B cell (primary cell): Measurements from ENCODE around the gene KRTAP4-5. TPM values are rescaled to one million over a fixed set of nuclear protein-coding genes. Genes with fewer than 3 reads are reported as not detected.
"Not testable (repeated sequence)": the region's sequence is repeated elsewhere in the genome, so short reads cannot be mapped to it uniquely, and the experiment has no call there.

Experiments used
- ATAC-seq: fragments of 200-7000 bp; cut with Tn5 transposase; one replicate; pipeline ENCODE4 v1.10.0; 2021; ENCODE audit warnings: low read depth, mild to moderate bottlenecking, moderate number of reproducible peaks, moderate library complexity
- CTCF ChIA-PET: fragments of 350-600 bp; sonication (Branson Sonifier 250); formaldehyde crosslinking; loops from one replicate; lab custom pipeline; 2021; ENCODE audit warnings: antibody characterized with exemption, inconsistent platforms; lab: Charles Lee
- POLR2A ChIA-PET: fragments of 350-600 bp; sonication (Branson Sonifier 250); formaldehyde crosslinking; loops from one replicate; lab custom pipeline; 2021; ENCODE audit warnings: antibody characterized with exemption; lab: Charles Lee
- DNase-seq: peaks from one replicate; pipeline ENCODE4 v3.0.0; 2013
- H2AFZ ChIP-seq: 2 replicates; pipeline ENCODE4 v1.6.1; 2012; ENCODE audit warnings: mild to moderate bottlenecking, low read depth, low read length; ENCODE audit not compliant: insufficient read depth, poor library complexity, severe bottlenecking
- H3K27ac ChIP-seq, 2 donors: 1 replicate in 1 of 2; 2 replicates in 1 of 2; pipeline ENCODE4 v1.5.1; 2012 to 2013; ENCODE audit warnings: low read length in 2 of 2, mild to moderate bottlenecking in 2 of 2, moderate library complexity in 1 of 2
- H3K27me3 ChIP-seq, 4 experiments: fragments of 200-600 bp in 1 of 4; sonication (generic) in 1 of 4; replicated peaks in 1 of 4; 1 replicate in 2 of 4; 2 replicates in 2 of 4; pipeline versions ENCODE4 v1.6.1 to v1.7.0; 2013 to 2016; ENCODE audit warnings: low read length in 3 of 4, mild to moderate bottlenecking in 2 of 4, mixed read lengths in 1 of 4, moderate library complexity in 1 of 4; ENCODE audit not compliant: insufficient read depth in 4 of 4, control insufficient read depth in 3 of 4; ENCODE audit errors: control extremely low read depth in 1 of 4
- H3K36me3 ChIP-seq, 2 experiments: replicated peaks in 1 of 2; 1 replicate in 1 of 2; 2 replicates in 1 of 2; pipeline versions ENCODE4 v1.6.1 to v1.7.1; 2013; ENCODE audit warnings: low read length in 1 of 2; ENCODE audit not compliant: insufficient read depth in 2 of 2, control insufficient read depth in 1 of 2; ENCODE audit errors: control extremely low read depth in 1 of 2, extremely low read depth in 1 of 2
- H3K4me1 ChIP-seq, 2 donors: fragments of 200-600 bp in 1 of 2; sonication (generic) in 1 of 2; 1 replicate in 1 of 2; 2 replicates in 1 of 2; pipeline versions ENCODE4 v1.5.1 to v1.6.1; 2013 to 2017; ENCODE audit warnings: low read length in 2 of 2; ENCODE audit not compliant: control insufficient read depth in 2 of 2, insufficient read depth in 2 of 2
- H3K4me2 ChIP-seq: replicated peaks from 2 replicates; pipeline ENCODE3; 2012; ENCODE audit warnings: mild to moderate bottlenecking, low read depth, low read length; ENCODE audit not compliant: poor library complexity, severe bottlenecking
- H3K4me3 ChIP-seq, 5 experiments: fragments of 200-600 bp in 1 of 5; sonication (generic) in 1 of 5; 1 replicate in 3 of 5; 2 replicates in 2 of 5; pipeline versions ENCODE4 v1.5.1 to v1.7.0; 2011 to 2016; ENCODE audit warnings: low read length in 4 of 5, mild to moderate bottlenecking in 4 of 5, low read depth in 2 of 5, control low read depth in 1 of 5, moderate library complexity in 1 of 5; ENCODE audit not compliant: insufficient read depth in 1 of 5; ENCODE audit errors: control extremely low read depth in 1 of 5, extremely low read depth in 1 of 5
- H3K79me2 ChIP-seq: fragments of 200-600 bp; sonication (generic); one replicate; pipeline ENCODE4 v1.6.0; 2016; ENCODE audit warnings: low read length; ENCODE audit not compliant: control insufficient read depth, insufficient read depth
- H3K9ac ChIP-seq: fragments of 200-600 bp; sonication (generic); 2 replicates; pipeline ENCODE4 v1.6.1; 2017; ENCODE audit warnings: mild to moderate bottlenecking, low read length, moderate library complexity
- H3K9me3 ChIP-seq, 3 donors: one replicate each; pipeline versions ENCODE4 v1.6.1 to v1.7.1; 2013; ENCODE audit warnings: low read length in 2 of 3; ENCODE audit not compliant: control insufficient read depth in 2 of 3, insufficient read depth in 1 of 3; ENCODE audit errors: control extremely low read depth in 1 of 3
- H4K20me1 ChIP-seq: 2 replicates; pipeline ENCODE4 v1.6.0; 2012; ENCODE audit warnings: mild to moderate bottlenecking, low read length; ENCODE audit not compliant: insufficient read depth, control insufficient read depth, poor library complexity, severe bottlenecking
- H3K27ac Mint-ChIP-seq: one replicate; pipeline ENCODE4 v1.8.0; 2021; ENCODE audit warnings: mixed read lengths
- H3K27me3 Mint-ChIP-seq: one replicate; pipeline ENCODE4 v1.8.0; 2021; ENCODE audit warnings: mixed read lengths
- H3K4me1 Mint-ChIP-seq: one replicate; pipeline ENCODE4 v1.8.0; 2021; ENCODE audit warnings: mixed read lengths
- H3K4me3 Mint-ChIP-seq: one replicate; pipeline ENCODE4 v1.8.0; 2021; ENCODE audit warnings: mixed read lengths
- H3K9me3 Mint-ChIP-seq: one replicate; pipeline ENCODE4 v1.8.0; 2022; ENCODE audit warnings: mixed read lengths; ENCODE audit not compliant: insufficient read depth
- WGBS: methylation state at CpG from one replicate; pipeline ENCODE4 v1.1.5; 2013; ENCODE audit warnings: missing lambda C conversion rate; ENCODE audit not compliant: insufficient coverage; 5-methylcytosine and 5-hydroxymethylcytosine counted together
- intact Hi-C: fragments of 100-400 bp; cut with micrococcal nuclease; formaldehyde crosslinking; loops from one replicate; pipeline ENCODE4 v1.10.0; 2022
- polyA plus RNA-seq: library from polyadenylated mRNA; depleted of rRNA; stranded (reverse); fragments of >200 nt; gene quantifications from 2 replicates; pipeline ENCODE4 v1.2.3, GENCODE V29; 2012
- total RNA-seq, 2 donors: library from RNA; stranded (reverse); fragments of 120-200 nt in 1 of 2; gene quantifications; 1 replicate in 1 of 2; 2 replicates in 1 of 2; pipeline versions ENCODE4 v1.2.3 to v1.2.4, GENCODE V29; 2013 to 2022
- TF ChIP-seq, protein P1 (sequence below): fragments of 200-600 bp; IDR thresholded peaks from one replicate; pipeline ENCODE4 v1.8.0; 2022; ENCODE audit warnings: antibody characterized with exemption, mild to moderate bottlenecking

KRTAP4-5 gene
- total and polyA plus RNA-seq, 2 donors (not counting 1 experiment from before 2014, with no cell fraction given) = not detected

DNA sequence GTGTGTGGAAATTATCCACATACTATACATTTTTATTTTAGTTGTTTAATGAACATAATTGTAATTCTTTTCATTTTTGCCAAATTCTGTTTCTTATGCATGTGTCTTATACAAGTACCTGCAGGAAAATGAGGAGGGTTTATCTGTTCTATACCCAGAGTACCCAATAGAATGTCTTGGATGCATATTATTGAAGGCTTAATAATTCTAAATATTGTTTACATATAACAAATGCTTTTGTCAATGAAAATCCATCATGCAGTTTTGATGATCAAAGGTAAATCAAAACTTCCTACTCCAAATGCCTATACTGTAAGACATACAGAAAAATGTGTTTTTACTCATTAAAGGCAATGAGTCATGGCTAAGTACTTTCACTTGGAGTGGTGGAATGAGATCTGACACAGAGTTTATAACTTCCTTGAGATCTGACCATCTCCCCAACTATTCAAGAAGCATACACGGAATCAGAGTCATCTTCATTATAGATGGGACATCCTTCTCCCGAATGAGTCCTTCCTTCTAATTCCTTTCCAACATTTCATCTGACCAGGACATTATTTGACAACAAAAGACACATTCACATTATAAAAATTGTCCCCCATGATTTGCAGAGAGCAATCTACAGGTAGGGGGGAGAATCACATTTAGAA, 45.1 kb downstream of the KRTAP4-5 start:
- H3K9me3 ChIP-seq, H3K36me3 ChIP-seq, H3K9ac ChIP-seq, H3K27ac ChIP-seq, H3K4me3 Mint-ChIP-seq, H4K20me1 ChIP-seq, intact Hi-C loops, H3K4me3 ChIP-seq, H3K27me3 ChIP-seq, DNase-seq, H3K9me3 Mint-ChIP-seq, POLR2A ChIA-PET, H3K27ac Mint-ChIP-seq, CTCF ChIA-PET, ATAC-seq, H3K4me2 ChIP-seq, H3K79me2 ChIP-seq, H2AFZ ChIP-seq: not testable (repeated sequence)
- no CpG with 5 or more reads among the region's 2 CpGs for WGBS
- peaks cover 18 to 26% of the 10 kb centered on the region in 2 donors for H3K4me1 ChIP-seq
- Mint-ChIP-seq H3K27me3 (peaks cover 33% of the 10 kb centered on the region), H3K4me1 (peaks cover 20% of the 10 kb centered on the region)

DNA sequence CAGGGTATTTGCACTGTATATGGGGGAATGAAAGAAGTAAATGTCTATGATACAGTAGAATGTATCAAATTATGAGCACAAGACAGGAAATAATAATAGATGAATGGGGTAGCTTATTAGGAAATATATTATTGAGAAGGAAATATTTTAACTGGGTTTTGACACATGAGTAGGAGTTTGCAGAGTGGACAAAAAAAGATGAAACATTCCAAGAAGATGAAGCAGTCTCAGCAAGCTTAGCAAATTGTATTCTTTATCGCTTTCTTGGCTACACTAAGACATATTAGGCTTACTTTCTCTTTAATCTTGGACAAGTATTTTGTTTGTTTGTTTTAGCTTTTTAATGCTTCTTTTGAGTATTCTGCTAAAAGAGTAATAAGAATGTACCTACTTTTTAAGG, 45.7 kb downstream of the KRTAP4-5 start:
- Histone ChIP-seq H3K4me1 (peaks cover 18 to 24% of the 10 kb centered on the region in 2 donors), H4K20me1 (no peaks in the 10 kb centered on the region), H3K9me3 (peaks cover 0 to 4% (median 0%) of the 10 kb centered on the region in 3 donors), H3K27ac (no peak overlapping the region), H3K4me2 (no peak overlapping the region), H3K9ac (no peak overlapping the region), H3K4me3 (no peak overlapping the region), H2AFZ (no peak overlapping the region), H3K79me2 (peaks cover 4% of the 10 kb centered on the region), H3K27me3 (no peaks in the 10 kb centered on the region), H3K36me3 (no peaks in the 10 kb centered on the region)
- WGBS = no CpG with 5 or more reads among the region's 1 CpG
- Mint-ChIP-seq H3K9me3 (no peaks in the 10 kb centered on the region), H3K4me1 (peaks cover 17% of the 10 kb centered on the region), H3K27ac (no peak overlapping the region), H3K4me3 (no peak overlapping the region), H3K27me3 (peaks cover 34% of the 10 kb centered on the region)
- intact Hi-C loops = no loop called here
- ChIA-PET CTCF (no interaction called here), POLR2A (no interaction called here)
- no peak for ATAC-seq
- TF ChIP-seq, protein P1, sequence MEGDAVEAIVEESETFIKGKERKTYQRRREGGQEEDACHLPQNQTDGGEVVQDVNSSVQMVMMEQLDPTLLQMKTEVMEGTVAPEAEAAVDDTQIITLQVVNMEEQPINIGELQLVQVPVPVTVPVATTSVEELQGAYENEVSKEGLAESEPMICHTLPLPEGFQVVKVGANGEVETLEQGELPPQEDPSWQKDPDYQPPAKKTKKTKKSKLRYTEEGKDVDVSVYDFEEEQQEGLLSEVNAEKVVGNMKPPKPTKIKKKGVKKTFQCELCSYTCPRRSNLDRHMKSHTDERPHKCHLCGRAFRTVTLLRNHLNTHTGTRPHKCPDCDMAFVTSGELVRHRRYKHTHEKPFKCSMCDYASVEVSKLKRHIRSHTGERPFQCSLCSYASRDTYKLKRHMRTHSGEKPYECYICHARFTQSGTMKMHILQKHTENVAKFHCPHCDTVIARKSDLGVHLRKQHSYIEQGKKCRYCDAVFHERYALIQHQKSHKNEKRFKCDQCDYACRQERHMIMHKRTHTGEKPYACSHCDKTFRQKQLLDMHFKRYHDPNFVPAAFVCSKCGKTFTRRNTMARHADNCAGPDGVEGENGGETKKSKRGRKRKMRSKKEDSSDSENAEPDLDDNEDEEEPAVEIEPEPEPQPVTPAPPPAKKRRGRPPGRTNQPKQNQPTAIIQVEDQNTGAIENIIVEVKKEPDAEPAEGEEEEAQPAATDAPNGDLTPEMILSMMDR = no peak
- no peak for DNase-seq
